PFSK-1 (cell line): ENCODE measurements around the gene PDCD5.

ENCODE experiments used
- POLR2AphosphoS5 ChIP-seq: IDR thresholded peaks from 2 replicates; pipeline ENCODE4 v1.6.1; 2012; ENCODE audit warnings: low read depth, mild to moderate bottlenecking, control low read depth, low read length, moderate library complexity
- SIN3A ChIP-seq: IDR thresholded peaks from 2 replicates; pipeline ENCODE4 v1.6.1; 2012; ENCODE audit warnings: mild to moderate bottlenecking, low read length, moderate library complexity, borderline replicate concordance; ENCODE audit not compliant: insufficient read depth
- TAF1 ChIP-seq: IDR thresholded peaks from 2 replicates; pipeline ENCODE4 v1.6.1; 2012; ENCODE audit warnings: low read length, control low read depth, borderline replicate concordance; ENCODE audit not compliant: insufficient read depth
- TF ChIP-seq, protein P1 (sequence below), 2 experiments: IDR thresholded peaks; 2 replicates each; pipeline versions ENCODE4 v1.6.1 to v1.8.0; 2011 to 2012; ENCODE audit warnings: low read depth in 2 of 2, low read length in 2 of 2, control low read depth in 1 of 2, inconsistent platforms in 1 of 2, mild to moderate bottlenecking in 1 of 2, moderate library complexity in 1 of 2; ENCODE audit not compliant: insufficient read depth in 1 of 2

DNA sequence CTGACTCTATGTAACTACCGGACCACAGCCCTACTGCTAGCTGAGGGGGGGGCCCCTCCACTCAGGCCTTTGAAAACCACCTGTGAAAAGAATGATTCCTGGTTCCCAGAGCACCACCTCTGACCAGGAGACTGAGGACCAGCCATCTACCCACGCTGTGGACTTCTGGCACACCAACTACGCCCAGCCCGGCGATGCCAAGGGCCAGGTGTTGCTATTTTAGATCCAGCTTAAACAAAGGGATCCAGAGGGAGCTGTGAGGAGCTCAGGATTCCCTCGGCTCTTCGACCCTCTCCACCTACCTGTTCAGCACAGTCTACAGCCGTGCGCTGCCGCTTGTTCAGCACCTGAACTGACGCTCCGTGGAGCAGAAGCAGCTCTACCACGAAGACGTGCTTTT lies 23.0 kb downstream of the PDCD5 start:
- TF ChIP-seq POLR2AphosphoS5 = no peak
- TF ChIP-seq, protein P1, sequence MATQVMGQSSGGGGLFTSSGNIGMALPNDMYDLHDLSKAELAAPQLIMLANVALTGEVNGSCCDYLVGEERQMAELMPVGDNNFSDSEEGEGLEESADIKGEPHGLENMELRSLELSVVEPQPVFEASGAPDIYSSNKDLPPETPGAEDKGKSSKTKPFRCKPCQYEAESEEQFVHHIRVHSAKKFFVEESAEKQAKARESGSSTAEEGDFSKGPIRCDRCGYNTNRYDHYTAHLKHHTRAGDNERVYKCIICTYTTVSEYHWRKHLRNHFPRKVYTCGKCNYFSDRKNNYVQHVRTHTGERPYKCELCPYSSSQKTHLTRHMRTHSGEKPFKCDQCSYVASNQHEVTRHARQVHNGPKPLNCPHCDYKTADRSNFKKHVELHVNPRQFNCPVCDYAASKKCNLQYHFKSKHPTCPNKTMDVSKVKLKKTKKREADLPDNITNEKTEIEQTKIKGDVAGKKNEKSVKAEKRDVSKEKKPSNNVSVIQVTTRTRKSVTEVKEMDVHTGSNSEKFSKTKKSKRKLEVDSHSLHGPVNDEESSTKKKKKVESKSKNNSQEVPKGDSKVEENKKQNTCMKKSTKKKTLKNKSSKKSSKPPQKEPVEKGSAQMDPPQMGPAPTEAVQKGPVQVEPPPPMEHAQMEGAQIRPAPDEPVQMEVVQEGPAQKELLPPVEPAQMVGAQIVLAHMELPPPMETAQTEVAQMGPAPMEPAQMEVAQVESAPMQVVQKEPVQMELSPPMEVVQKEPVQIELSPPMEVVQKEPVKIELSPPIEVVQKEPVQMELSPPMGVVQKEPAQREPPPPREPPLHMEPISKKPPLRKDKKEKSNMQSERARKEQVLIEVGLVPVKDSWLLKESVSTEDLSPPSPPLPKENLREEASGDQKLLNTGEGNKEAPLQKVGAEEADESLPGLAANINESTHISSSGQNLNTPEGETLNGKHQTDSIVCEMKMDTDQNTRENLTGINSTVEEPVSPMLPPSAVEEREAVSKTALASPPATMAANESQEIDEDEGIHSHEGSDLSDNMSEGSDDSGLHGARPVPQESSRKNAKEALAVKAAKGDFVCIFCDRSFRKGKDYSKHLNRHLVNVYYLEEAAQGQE (IDR thresholded peaks at IDR 0.05; ENCODE audit: insufficient read depth in 1 of 2, low read depth in 2 of 2, low read length in 2 of 2) = no peak
- no peak for TF ChIP-seq TAF1
- no peak for TF ChIP-seq SIN3A
